DOHH2 (cell line): ENCODE measurements around the gene RAB43.

Experiments used
- H3F3A ChIP-seq: fragments of 200-600 bp; sonication (generic), shearing (Covaris generic); 2 replicates; pipeline ENCODE4 v1.6.0; 2016; ENCODE audit warnings: antibody characterized with exemption, mild to moderate bottlenecking; ENCODE audit not compliant: control insufficient read depth, insufficient read depth
- H3K27ac ChIP-seq: fragments of 200-600 bp; sonication (generic); 2 replicates; pipeline ENCODE4 v1.5.1; 2014; ENCODE audit warnings: low read depth, mild to moderate bottlenecking, low read length, moderate library complexity
- H3K27me3 ChIP-seq: fragments of 200-600 bp; sonication (generic); 2 replicates; pipeline ENCODE4 v1.6.1; 2014; ENCODE audit warnings: mild to moderate bottlenecking, low read length, mixed read lengths; ENCODE audit not compliant: control insufficient read depth
- H3K36me3 ChIP-seq: fragments of 200-600 bp; sonication (generic); 2 replicates; pipeline ENCODE4 v1.6.1; 2014; ENCODE audit warnings: mild to moderate bottlenecking, low read length, moderate library complexity, mixed read lengths; ENCODE audit not compliant: control insufficient read depth
- H3K4me1 ChIP-seq: fragments of 200-600 bp; sonication (generic); 2 replicates; pipeline ENCODE4 v1.6.1; 2014; ENCODE audit warnings: mild to moderate bottlenecking, low read length, mixed read lengths; ENCODE audit not compliant: control insufficient read depth
- H3K4me2 ChIP-seq: fragments of 200-600 bp; sonication (generic); 2 replicates; pipeline ENCODE4 v1.6.0; 2014; ENCODE audit warnings: mild to moderate bottlenecking, low read length, moderate library complexity
- H3K4me3 ChIP-seq: fragments of 200-600 bp; sonication (generic); 2 replicates; pipeline ENCODE4 v1.5.1; 2014; ENCODE audit warnings: mild to moderate bottlenecking, low read length, mixed read lengths
- H3K79me2 ChIP-seq: fragments of 200-600 bp; sonication (generic); 2 replicates; pipeline ENCODE4 v1.6.1; 2014; ENCODE audit warnings: mild to moderate bottlenecking, low read length, mixed read lengths; ENCODE audit not compliant: control insufficient read depth
- H3K9me2 ChIP-seq: fragments of 200-600 bp; sonication (generic); replicated peaks from 2 replicates; pipeline ENCODE4 v1.6.1; 2014; ENCODE audit warnings: mild to moderate bottlenecking, low read length, mixed read lengths; ENCODE audit not compliant: control insufficient read depth
- H3K9me3 ChIP-seq: fragments of 200-600 bp; sonication (generic); 2 replicates; pipeline ENCODE4 v1.6.1; 2014; ENCODE audit warnings: antibody characterized with exemption, low read length, mixed read lengths; ENCODE audit not compliant: control insufficient read depth, insufficient read depth
- H4K20me1 ChIP-seq: fragments of 200-600 bp; sonication (generic); 2 replicates; pipeline ENCODE4 v1.6.0; 2014; ENCODE audit warnings: low read depth, mild to moderate bottlenecking, antibody characterized with exemption, low read length, moderate library complexity; ENCODE audit not compliant: control insufficient read depth, insufficient read depth
- CTCF ChIP-seq: fragments of 200-600 bp; sonication (generic); IDR thresholded peaks from one replicate; pipeline ENCODE4 v1.5.1; 2014; ENCODE audit warnings: antibody characterized with exemption, mild to moderate bottlenecking, low read depth, low read length; ENCODE audit not compliant: poor library complexity, severe bottlenecking
- EZH2phosphoT487 ChIP-seq: fragments of 200-600 bp; sonication (generic); IDR thresholded peaks from 2 replicates; pipeline ENCODE4 v1.6.1; 2017; ENCODE audit warnings: borderline replicate concordance, mild to moderate bottlenecking, antibody characterized with exemption, low read length, moderate library complexity, mixed read lengths

Gene RAB43

GRCh38 chr3:129052675-129053074 lies 68.9 kb downstream of the RAB43 start:
- Histone ChIP-seq H3K4me1 (peaks cover 7% of the 10 kb centered on the region), H4K20me1 (no peaks in the 10 kb centered on the region), H3K27ac (no peak overlapping the region), H3K79me2 (no peaks in the 10 kb centered on the region), H3K9me3 (peaks cover 4% of the 10 kb centered on the region; the same call in 1 of the 2 replicates), H3K9me2 (no peaks in the 10 kb centered on the region), H3K36me3 (no peaks in the 10 kb centered on the region), H3K27me3 (peaks cover 7% of the 10 kb centered on the region; the same call in 1 of the 2 replicates), H3K4me3 (no peak overlapping the region), H3K4me2 (no peak overlapping the region), H3F3A (no peaks in the 10 kb centered on the region)
- no peak for TF ChIP-seq EZH2phosphoT487
- no peak for TF ChIP-seq CTCF

DNA sequence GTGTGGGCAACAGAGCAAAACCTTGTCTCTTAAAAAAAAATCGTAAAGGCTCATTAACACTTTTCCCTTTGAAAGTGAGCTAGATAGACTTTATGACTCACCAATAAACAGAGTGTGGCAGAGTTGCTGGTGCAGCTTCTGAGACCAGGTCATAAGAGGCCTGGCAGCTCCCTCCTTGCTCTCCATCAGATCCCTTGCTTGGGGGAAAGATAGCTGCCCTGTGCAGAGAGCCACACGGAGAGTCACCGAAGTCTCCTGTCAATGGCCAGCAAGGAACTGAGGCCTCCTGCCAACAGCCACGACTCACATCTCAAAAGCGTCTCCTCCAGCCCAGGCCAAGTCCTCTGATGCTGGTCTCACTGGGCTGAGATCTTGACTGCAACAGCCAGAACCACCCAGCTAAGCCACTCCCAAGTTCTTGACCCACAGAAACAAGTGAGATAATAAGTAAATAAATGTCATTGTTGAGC lies 69.7 kb downstream of the RAB43 start:
- no peaks in the 10 kb centered on the region for H3K36me3 ChIP-seq
- H4K20me1 ChIP-seq: no peaks in the 10 kb centered on the region
- H3K79me2 ChIP-seq: no peaks in the 10 kb centered on the region
- no peaks in the 10 kb centered on the region for H3F3A ChIP-seq
- H3K27ac ChIP-seq: no peak overlapping the region
- H3K4me3 ChIP-seq: no peak overlapping the region
- peaks cover 7% of the 10 kb centered on the region for H3K4me1 ChIP-seq
- H3K9me2 ChIP-seq: no peaks in the 10 kb centered on the region
- H3K9me3 ChIP-seq: peaks cover 4% of the 10 kb centered on the region; the same call in 1 of the 2 replicates
- peaks cover 6% of the 10 kb centered on the region; the same call in 1 of the 2 replicates for H3K27me3 ChIP-seq
- no peak overlapping the region for H3K4me2 ChIP-seq
- TF ChIP-seq CTCF (no peak), EZH2phosphoT487 (no peak)

- H3K27ac ChIP-seq: no peak overlapping the region
- H3K4me2 ChIP-seq: no peak overlapping the region
- no peaks in the 10 kb centered on the region for H4K20me1 ChIP-seq
- H3F3A ChIP-seq: no peaks in the 10 kb centered on the region
- TF ChIP-seq EZH2phosphoT487 (no peak), CTCF (no peak)
- no peaks in the 10 kb centered on the region for H3K79me2 ChIP-seq
- H3K36me3 ChIP-seq: no peaks in the 10 kb centered on the region
- H3K27me3 ChIP-seq: 0 out of 2 replicates have a peak, but pooled peaks cover 2% of the 10 kb centered on the region
- peaks cover 7% of the 10 kb centered on the region for H3K4me1 ChIP-seq
- no peak overlapping the region for H3K4me3 ChIP-seq
- no peaks in the 10 kb centered on the region for H3K9me2 ChIP-seq
- peaks cover 4% of the 10 kb centered on the region; the same call in 1 of the 2 replicates for H3K9me3 ChIP-seq
These were observed 70.9 kb downstream of the RAB43 start for GRCh38 chr3:129050556-129051295.
